HG02623 (cell line): ENCODE results near the gene DCP1A.

Experiments used
- ATAC-seq: cut with Tn5 transposase; IDR thresholded peaks from one replicate; pipeline ENCODE4 v1.9.1; 2021; ENCODE audit warnings: moderate library complexity; ENCODE audit not compliant: unreplicated experiment

Gene DCP1A

DNA sequence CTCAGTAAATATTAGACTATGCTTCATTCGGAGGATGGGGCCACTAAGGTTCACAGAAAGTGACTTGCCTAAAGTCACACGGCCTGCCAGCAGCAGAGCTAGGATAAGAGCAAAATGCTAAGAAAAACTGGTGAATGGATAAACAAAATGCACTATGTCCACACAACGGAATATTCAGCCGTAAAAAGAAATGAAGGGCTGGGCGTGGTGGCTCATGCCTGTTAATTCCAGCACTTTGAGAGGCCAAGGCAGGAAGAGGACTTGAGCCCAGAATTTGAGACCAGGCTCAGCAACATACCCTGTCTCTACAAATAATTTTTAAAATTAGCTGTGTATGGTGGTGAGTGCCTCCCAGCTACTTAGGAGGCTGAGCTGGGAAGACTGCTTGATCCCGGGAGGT lies 99.2 kb downstream of the DCP1A start:
- ATAC-seq, result no peak

DNA sequence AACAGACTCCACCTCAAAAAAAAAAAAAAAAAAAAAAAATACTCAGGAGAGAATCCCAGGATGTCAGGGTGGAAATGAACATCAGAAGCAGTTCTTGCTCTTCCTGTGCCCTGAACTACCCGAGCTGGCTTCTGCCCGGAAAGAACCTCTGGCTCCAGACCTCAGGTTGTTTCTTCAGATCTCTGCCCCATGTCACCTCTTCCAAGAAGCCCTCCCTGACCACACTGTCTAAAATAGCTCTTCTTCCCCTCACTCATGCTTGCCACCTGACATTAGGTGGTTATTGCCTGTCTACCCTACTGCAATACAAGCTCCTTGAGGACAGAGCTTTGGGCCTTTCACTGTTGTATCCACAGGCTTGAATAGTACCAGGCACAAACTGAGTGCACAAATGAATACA lies 99.7 kb downstream of the DCP1A start:
- no peak for ATAC-seq

DNA sequence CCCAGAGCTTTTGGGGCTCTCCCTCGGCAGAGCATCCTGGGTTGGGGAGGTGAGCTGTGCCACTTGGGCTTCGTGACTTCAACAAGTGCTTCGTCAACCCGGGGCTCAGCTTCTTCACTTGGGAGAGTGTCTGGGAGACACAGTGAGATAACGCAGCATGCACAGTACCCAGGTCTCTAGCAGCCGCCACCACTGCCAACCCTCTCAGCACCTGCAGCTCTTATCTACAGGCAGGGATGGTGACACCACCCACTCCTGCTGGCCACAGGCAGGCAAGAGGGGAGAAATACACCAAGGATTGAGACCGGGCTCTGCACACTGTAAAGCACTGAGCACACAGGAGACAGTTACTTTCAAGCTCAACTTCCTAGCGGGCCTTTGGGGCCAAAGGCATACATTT lies 103.1 kb downstream of the DCP1A start:
- ATAC-seq, result no peak

DNA sequence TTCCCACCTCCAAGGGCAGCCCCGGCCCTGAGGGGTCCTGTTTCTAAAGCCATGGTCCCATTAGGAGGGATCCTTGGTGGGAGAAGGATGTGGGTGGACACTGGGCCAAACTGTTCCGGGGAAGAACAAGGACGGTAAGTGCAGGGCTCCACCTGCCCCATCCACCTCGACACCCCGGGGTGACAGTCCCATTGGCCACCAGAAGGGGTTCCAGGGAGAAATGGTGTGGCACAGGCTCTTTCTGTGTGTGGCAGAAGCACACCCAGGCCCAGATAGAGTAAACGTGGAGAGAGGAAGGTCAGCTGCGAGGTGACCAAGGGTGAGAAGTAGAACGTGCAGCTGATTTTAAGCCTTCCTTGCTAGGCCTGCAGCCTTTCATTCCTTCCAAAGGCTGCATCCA lies 103.6 kb downstream of the DCP1A start:
- ATAC-seq, result no peak

DNA sequence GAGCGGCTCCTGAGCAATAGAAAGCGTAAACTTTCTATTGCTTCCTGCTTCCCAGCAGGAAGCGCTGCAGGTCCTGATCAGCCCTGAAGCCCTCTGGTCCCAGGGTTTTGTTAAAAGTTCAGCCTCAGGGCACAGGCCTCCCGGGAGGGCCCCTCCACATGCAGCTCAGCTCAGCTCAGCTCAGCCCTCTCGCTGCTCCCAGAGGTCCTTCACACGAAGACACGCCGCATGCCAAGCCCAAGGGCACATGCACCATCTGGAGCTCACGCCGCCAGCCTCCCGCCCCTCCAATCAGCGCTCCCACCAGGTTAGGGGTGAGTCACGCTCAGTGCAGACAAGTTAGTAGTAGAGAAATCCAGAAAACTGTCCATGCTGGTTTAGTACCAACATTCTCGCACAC lies 104.2 kb downstream of the DCP1A start:
- ATAC-seq, result no peak

DNA sequence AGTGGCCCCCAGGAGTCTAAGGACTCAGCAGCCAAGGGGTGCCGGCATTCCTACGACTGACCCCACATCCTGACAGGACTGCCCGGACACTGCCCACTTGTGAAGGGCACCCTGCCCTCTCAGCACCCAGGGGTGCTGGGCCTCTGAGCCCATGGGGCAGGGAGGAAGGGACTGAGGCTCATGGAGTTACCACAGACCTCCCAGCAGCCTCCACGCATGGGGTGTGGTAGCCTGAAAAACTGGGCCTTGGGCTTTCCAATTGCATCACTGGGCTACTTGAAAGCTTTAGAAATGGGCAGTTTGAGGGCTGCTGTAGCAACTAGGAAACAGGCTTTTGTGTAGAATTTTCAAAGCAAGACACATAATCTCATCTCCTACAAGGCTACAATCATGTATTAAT lies 104.7 kb downstream of the DCP1A start:
- ATAC-seq, result no peak

DNA sequence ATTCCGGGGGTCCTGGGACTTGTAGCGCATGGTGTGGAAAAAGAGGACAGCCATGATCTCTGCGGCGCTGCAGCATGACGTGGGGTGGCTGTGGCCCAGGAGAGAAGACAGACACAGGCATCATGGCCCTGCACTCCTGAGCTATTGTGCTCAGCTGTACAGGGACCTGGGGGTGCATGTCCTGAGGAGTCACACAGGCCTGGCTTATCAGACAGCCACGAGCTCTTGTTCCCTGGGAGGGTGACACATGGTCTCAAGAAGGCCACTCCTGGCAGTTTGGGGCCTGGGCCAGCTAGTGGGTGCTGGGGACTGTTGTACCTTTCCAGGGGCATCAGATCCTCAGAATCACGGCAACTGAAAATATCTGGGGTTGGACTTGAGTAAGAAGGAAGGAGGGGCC lies 105.2 kb downstream of the DCP1A start:
- no peak for ATAC-seq

DNA sequence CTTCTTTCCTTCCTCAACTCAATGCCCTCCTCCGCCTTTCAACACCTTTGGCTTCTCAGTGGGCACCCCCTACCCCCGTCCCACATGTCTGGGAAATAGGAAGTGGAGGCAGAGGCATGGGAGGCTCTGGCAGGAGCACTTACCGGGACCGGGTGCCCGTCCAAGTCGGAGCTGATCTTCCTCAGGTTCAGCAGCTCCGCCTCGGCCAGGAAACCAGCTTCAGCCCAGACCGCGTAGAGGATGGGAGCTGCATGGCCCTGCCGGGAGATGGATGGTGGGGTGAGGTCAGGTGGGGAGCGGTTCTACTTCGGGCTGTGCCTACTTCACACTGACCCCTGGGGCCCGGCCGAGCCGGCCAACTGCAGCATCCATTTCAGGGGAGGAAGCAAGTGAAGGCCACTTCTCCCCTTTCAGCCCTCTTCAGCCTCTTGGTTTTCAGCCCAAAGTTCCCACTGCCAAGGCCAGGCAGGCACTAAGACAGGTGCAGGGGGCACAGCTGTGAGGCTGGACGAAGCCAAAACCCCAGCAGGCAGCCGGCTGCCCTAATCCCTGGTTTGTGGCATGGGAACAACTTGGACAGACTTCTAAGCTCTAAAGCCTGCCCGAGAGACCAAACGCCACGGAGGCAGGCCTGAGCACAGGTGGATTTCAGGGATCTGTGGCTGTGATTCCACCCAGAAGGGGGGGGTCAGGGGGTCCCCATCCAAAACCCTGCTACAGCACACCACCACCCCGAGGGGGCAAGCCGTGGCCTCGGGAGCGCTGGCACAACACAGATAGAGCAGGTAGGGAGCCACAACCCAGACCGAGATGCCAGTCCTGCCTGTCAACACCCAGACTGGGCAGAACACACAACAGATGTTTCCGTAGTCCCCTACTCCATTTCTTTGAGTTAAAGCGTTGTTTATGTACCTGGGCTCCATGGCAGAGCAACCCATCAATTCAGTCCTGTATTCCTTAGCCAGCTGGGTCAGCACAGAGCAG lies 106.1 kb downstream of the DCP1A start:
- no peak for ATAC-seq

DNA sequence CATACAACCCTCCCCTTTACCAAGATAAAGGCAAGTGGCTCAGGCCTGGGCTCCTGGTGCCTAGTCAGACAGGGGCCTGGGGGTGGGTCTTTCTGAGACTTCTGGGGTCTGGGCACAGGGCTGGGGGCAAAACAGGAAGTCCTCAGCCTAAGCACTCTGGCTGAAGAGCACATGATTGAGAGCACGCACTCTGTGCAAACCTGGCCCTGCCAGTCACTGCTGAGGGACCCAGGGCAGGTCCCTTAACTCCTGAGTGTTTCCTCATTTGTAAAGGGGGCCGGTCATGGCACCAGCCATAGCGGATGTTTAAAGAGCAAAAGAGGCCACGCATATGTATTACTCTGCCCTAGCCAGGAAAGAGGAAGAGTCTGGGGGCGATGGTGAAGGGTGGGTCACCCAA lies 107.5 kb downstream of the DCP1A start:
- no peak for ATAC-seq

DNA sequence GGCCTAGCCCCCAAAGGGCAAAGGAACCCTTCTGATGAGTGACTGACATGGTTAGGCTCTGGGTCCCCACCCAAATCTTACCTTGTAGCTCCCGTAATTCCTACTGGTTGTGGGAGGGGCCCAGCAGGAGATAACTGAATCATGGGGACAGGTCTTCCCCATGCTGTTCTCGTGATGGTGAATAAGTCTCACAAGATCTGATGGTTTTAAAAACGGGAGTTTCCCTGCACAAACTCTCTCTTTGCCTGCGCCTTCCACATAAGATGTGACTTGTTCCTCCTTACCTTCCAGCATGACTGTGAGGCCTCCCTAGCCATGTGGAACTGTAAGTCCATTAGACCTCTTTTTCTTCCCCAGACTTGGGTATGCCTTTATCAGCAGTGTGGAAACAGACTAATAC lies 108.5 kb downstream of the DCP1A start:
- no peak for ATAC-seq

DNA sequence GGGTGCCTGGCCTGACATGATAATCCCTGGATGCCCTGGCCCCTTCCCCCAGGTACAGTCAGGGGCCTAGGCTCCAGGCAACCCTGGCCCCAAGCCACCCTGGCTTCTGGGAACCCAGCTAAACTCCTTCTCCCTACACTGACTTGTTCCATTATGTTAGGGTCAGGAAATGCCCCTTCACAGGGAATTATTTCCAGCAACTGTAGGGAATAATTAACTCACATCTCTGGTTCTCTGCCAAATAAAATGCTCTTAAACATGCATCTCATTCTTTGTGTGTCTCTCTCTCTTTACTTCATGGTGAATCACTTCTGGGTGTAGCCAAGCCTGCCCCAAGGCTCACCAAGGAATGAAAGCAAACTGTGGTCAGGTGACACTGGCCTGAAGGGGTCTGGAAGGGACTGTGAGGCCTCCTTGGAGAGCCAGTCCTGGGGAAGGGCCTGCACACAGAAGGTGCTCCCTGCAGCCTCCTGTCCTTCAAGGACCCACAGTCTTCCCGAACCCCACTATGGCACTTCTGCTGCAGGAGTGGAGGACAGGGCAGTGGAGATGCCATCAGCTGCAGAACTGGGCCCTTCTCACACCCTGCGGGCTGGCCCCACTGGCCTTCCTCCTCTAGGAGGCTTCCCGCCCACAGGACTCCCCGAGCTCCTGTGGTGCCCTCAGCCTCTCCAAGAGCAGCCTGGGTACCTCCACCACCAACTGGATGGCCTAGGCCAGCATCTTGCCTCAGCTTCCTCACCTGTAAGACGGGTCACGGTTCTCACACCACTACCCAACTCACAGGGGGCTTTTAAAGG lies 109.1 kb downstream of the DCP1A start:
- no peak for ATAC-seq

DNA sequence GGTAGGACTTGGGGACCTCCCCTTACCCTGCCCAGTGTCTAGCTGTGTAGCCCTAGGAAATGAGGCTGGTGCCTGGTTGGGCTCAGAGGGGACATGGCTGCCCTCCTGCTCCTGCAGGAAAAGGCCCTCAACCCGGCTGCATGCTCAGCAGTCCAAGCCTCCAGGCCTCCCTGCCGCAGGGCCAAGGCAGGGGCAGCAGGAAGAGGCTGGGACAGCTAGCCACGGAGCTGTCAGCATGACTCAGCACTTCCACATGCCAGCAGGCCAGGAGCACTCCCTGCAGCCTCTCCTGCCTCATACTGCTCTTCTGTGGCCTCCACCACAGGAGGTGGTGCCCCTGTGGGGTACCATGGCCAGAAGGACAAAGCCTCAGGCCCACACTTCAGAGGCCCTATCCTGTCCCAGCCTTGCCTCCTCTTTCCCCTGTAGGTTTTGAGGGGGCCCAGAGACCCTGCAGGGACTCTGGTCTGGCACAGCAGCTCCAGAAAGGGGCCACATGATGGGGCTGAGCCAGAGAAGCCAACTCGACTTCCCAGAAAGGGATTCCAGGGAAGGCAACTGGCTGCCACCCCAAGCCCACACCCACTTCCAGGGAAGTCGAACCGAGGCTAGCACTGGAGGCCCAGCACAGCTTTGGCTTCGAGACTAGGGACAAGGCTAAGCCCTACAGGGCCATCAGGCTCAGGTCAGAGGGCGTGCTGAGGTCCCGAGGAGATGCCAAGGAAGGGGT lies 111.1 kb downstream of the DCP1A start:
- no peak for ATAC-seq

DNA sequence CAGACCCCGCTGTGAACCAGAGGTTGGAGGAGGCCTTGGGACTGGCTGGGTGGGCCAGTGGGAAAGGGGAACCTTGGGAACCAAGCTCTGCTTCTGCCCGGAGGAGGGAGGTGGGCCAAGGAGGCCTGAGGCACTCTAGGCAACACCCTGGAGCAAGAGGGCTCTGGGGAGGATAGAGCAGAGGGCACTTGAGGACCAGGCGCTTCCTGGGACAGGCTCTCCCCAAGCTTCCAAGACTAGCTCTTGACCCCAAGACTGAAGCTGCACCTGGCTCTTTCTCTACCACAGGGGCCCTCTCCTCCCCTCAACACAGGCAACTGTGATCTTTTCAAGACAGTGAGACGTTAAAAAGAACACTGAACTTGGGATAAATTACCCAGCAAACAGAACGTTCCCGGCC lies 111.8 kb downstream of the DCP1A start:
- ATAC-seq, result no peak

DNA sequence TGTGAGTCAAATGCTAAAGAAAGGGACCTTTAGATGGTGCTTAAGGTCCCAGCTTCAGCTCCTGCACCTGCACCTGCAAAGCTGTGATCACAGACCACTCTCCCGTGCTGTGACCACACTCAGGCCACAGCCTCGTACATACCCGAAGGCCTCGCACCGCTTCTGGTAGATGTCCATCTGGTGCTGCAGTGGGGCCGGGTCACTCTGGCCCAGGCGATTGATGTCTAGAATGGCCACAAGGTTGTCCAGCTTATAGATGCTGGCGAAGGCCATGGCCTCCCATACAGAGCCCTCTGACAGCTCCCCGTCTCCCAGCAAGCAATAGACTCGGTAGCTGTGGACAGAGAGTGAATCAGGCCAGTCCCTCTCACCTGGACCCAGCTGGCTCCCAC lies 112.5 kb downstream of the DCP1A start:
- no peak for ATAC-seq

DNA sequence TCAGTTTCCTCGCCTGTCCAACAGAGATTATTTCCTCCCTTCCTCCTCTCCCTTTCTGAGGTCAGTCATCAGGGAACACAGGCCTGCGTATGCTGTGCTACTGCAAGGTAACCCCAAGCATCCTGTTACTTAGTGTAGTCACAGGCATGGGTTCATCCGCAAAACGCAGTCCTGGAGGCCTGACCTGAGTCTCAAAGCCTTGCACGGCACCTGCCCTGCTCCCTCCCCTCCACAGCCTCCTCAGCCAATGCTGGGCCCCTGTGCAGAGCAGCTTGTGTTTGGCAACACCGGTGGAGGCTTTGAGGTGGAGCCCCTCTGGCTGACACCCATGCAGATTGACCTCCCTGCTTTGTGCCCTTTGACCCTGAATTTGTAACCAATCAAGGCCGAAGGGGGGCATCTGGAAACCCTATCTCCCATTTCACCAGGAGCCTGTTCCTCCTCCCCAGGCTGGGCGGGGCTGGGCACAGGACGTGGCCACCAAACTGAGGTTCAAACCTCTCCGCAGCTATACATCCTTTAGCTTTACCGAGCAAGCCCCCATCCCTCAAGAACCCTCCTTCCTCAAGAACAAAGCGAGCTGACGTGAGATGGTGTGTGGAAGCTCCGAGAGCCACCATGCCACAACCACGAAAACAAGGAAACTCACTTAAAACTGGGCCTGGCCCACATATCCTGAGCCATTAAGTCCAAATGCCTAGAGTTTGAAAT lies 113.1 kb downstream of the DCP1A start:
- no peak for ATAC-seq
